SK-N-MC (cell line): ENCODE results near the gene BRSK2.

Source experiments
- EZH2 ChIP-seq: fragments of 200-600 bp; sonication (generic); IDR thresholded peaks from one replicate; pipeline ENCODE4 v1.6.1; 2017; ENCODE audit warnings: antibody characterized with exemption
- FOXP2 ChIP-seq: optimal IDR thresholded peaks from 2 replicates; pipeline ENCODE3; 2011; ENCODE audit warnings: mild to moderate bottlenecking, moderate library complexity; ENCODE audit not compliant: insufficient read depth; ENCODE audit errors: extremely low read length, control extremely low read depth
- POLR2AphosphoS5 ChIP-seq: IDR thresholded peaks from 2 replicates; pipeline ENCODE4 v1.6.1; 2012; ENCODE audit warnings: mild to moderate bottlenecking, low read depth, low read length, borderline replicate concordance

DNA sequence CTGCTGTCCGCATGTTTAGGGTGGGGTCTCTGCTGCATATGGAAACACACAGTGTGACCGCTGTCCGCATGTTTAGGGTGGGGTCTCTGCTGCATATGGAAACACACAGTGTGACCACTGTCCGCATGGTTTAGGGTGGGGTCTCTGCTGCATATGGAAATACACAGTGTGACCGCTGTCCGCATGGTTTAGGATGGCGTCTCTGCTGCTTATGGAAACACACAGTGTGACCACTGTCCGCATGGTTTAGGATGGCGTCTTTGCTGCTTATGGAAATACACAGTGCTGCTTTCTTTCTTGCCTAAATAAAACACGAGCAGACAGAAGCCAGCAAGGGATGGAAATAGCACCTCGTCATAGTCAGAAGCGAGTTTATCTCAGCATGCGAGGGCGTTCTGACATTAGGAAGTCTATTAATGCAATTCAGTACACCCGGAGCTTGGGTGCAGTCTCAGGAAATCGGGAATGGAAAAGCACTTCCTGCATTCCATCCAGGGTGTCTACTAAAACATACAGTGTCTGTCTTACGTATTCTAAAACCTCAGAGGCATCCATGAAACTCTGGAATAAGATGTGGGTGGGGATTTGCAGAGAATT is 47.7 kb upstream of the BRSK2 start:
- TF ChIP-seq EZH2, result no peak
- no peak for TF ChIP-seq POLR2AphosphoS5
- no peak for TF ChIP-seq FOXP2
